Cardiac fibroblast (primary cell): ENCODE data around the gene RCHY1.
"Not testable (repeated sequence)": the region's sequence is repeated elsewhere in the genome, so short reads cannot be mapped to it uniquely, and the experiment has no call there.

Source experiments
- DNase-seq, 2 donors: peaks; one replicate each; pipeline versions ENCODE4 v3.0.0 to v3.0.0-alpha.2; 2010; ENCODE audit warnings: low read depth in 2 of 2
- H3K4me3 ChIP-seq, 2 donors: replicated peaks in 1 of 2; 1 replicate in 1 of 2; 2 replicates in 1 of 2; pipeline ENCODE4 v1.5.1; 2011; ENCODE audit warnings: low read depth in 2 of 2, low read length in 2 of 2, mild to moderate bottlenecking in 2 of 2, moderate library complexity in 1 of 2
- CTCF ChIP-seq: IDR thresholded peaks from one replicate; pipeline ENCODE4 v1.5.1; 2011; ENCODE audit warnings: low read depth, mild to moderate bottlenecking, low read length, inconsistent platforms

The RCHY1 gene

GRCh38 chr4:75547647-75548387 is 33.6 kb upstream of the RCHY1 start:
- peak; percentile 54 to 71 for DNase-seq
- no peak for TF ChIP-seq CTCF
- H3K4me3 ChIP-seq = no peak overlapping the region

GRCh38 chr4:75545526-75545925 is 31.3 kb upstream of the RCHY1 start:
- H3K4me3 ChIP-seq = no peak overlapping the region
- no peak for TF ChIP-seq CTCF
- peak in 1 of 2 donors; percentile 58 for DNase-seq

- DNase-seq = no peak
- H3K4me3 ChIP-seq = no peak overlapping the region
- no peak for TF ChIP-seq CTCF
Observed at GRCh38 chr4:75544870-75545269, 30.7 kb upstream of the RCHY1 start.

GRCh38 chr4:75544220-75544619 is 30.0 kb upstream of the RCHY1 start:
- DNase-seq = peak; percentile 5 to 55
- H3K4me3 ChIP-seq = not testable (repeated sequence)

- peak; percentile 13 to 95 for DNase-seq
- no peak for TF ChIP-seq CTCF
- no peak overlapping the region for H3K4me3 ChIP-seq
Observed at GRCh38 chr4:75542824-75543223, 28.6 kb upstream of the RCHY1 start.

- H3K4me3 ChIP-seq, DNase-seq: not testable (repeated sequence)
Observed at GRCh38 chr4:75537308-75537707, 23.1 kb upstream of the RCHY1 start.

- DNase-seq, H3K4me3 ChIP-seq: not testable (repeated sequence)
Observed at GRCh38 chr4:75533926-75534325, 19.7 kb upstream of the RCHY1 start.

GRCh38 chr4:75533339-75533887 is 19.2 kb upstream of the RCHY1 start:
- DNase-seq, H3K4me3 ChIP-seq: not testable (repeated sequence)

GRCh38 chr4:75531536-75532143 is 17.4 kb upstream of the RCHY1 start:
- not testable (repeated sequence) for H3K4me3 ChIP-seq

More at GRCh38 chr4:75531536-75532143, 17.4 kb upstream of the RCHY1 start:
- DNase-seq = not testable (repeated sequence)
